Measurements from ENCODE around the gene FBXO30. TPM values are rescaled to one million over a fixed set of nuclear protein-coding genes. Genes with fewer than 3 reads are reported as not detected.

FBXO30 gene
- total RNA-seq (ENCODE audit: low replicate concordance): 21.0 and 34.6 TPM in 2 replicates

GRCh38 chr6:145814501-145815308 lies at the start of gene FBXO30:
Gene FBXO30, minus strand, starts transcription at chr6:145814795. Its CDS starts 8,390 bp downstream, at chr6:145806405.
- peaks cover 3% of the 10 kb centered on the region for H3K27me3 Mint-ChIP-seq (ENCODE audit: insufficient read depth, low read depth)
- H3K9me3 Mint-ChIP-seq: peaks cover 2% of the 10 kb centered on the region
- H3K27ac Mint-ChIP-seq: peak within 1 kb of the TSS; percentile 95
- H3K4me2 ChIP-seq: peak within 1 kb of the TSS; percentile 83
- peak within 1 kb of the TSS; percentile 61 for H3K9ac ChIP-seq
- peak within 1 kb of the TSS; percentile 61 for H3K4me3 ChIP-seq
- no peak for TF ChIP-seq EZH2 (IDR thresholded peaks at IDR 0.05)
- TF ChIP-seq CTCF (IDR thresholded peaks at IDR 0.05): peak; percentile 15
- peaks cover 27% of the 10 kb centered on the region for H3K4me1 Mint-ChIP-seq
- H3K4me3 Mint-ChIP-seq: peak within 1 kb of the TSS; percentile 95
- no peaks in the 10 kb centered on the region for H3K27me3 ChIP-seq
- peak; percentile 94 for DNase-seq (ENCODE audit: low spot score)
- no peaks in the 10 kb centered on the region for H3K9me3 ChIP-seq (ENCODE audit: low read depth)
- H3F3A ChIP-seq (ENCODE audit: low read depth): peaks cover 29% of the 10 kb centered on the region
- peaks cover 37% of the 10 kb centered on the region for H4K20me1 ChIP-seq (ENCODE audit: low read depth)
- no peaks in the 10 kb centered on the region for H3K36me3 ChIP-seq
- peaks cover 5% of the 10 kb centered on the region for H3K36me3 Mint-ChIP-seq
- H2AFZ ChIP-seq (replicated peaks): peak within 1 kb of the TSS; percentile 90
- H3K4me1 ChIP-seq: peaks cover 31% of the 10 kb centered on the region
- H3K27ac ChIP-seq: peak within 1 kb of the TSS; percentile 96
- peaks cover 57% of the 10 kb centered on the region for H3K79me2 ChIP-seq (ENCODE audit: low read depth)

- Mint-ChIP-seq H3K4me1 (peaks cover 14% of the 10 kb centered on the region), H3K36me3 (peaks cover 11% of the 10 kb centered on the region), H3K4me3 (no peak overlapping the region), H3K27ac (no peak overlapping the region), H3K27me3 (ENCODE audit: insufficient read depth, low read depth) (no peaks in the 10 kb centered on the region), H3K9me3 (peaks cover 19% of the 10 kb centered on the region)
- H3K36me3 ChIP-seq: no peaks in the 10 kb centered on the region
- no peak overlapping the region for H3K4me2 ChIP-seq
- DNase-seq (ENCODE audit: low spot score): no peak
- H3K4me1 ChIP-seq: no peaks in the 10 kb centered on the region
- no peak overlapping the region for H3K9ac ChIP-seq
- no peak overlapping the region for H3K4me3 ChIP-seq
- no peaks in the 10 kb centered on the region for H3F3A ChIP-seq (ENCODE audit: low read depth)
- no peak overlapping the region for H2AFZ ChIP-seq (replicated peaks)
- TF ChIP-seq EZH2phosphoT487 (IDR thresholded peaks at IDR 0.05): no peak
- no peak for TF ChIP-seq EZH2 (IDR thresholded peaks at IDR 0.05)
- no peak for TF ChIP-seq CTCF (IDR thresholded peaks at IDR 0.05)
- no peaks in the 10 kb centered on the region for H3K9me3 ChIP-seq (ENCODE audit: low read depth)
- H3K27ac ChIP-seq: no peak overlapping the region
- no peaks in the 10 kb centered on the region for H3K27me3 ChIP-seq
- no peaks in the 10 kb centered on the region for H3K79me2 ChIP-seq (ENCODE audit: low read depth)
- no peaks in the 10 kb centered on the region for H4K20me1 ChIP-seq (ENCODE audit: low read depth)
Observed at GRCh38 chr6:145863988-145864616, 49.5 kb upstream of the FBXO30 start.

GRCh38 chr6:145863366-145863765 lies 48.8 kb upstream of the FBXO30 start:
- Histone ChIP-seq H3K27ac (no peak overlapping the region), H3K9ac (no peak overlapping the region), H4K20me1 (ENCODE audit: low read depth) (no peaks in the 10 kb centered on the region), H3K79me2 (ENCODE audit: low read depth) (no peaks in the 10 kb centered on the region), H3K4me3 (no peak overlapping the region), H3F3A (ENCODE audit: low read depth) (no peaks in the 10 kb centered on the region), H3K27me3 (no peaks in the 10 kb centered on the region), H2AFZ (replicated peaks) (no peak overlapping the region), H3K36me3 (no peaks in the 10 kb centered on the region), H3K9me3 (ENCODE audit: low read depth) (no peaks in the 10 kb centered on the region), H3K4me2 (no peak overlapping the region), H3K4me1 (no peaks in the 10 kb centered on the region)
- H3K4me3 Mint-ChIP-seq: no peak overlapping the region
- H3K27ac Mint-ChIP-seq: no peak overlapping the region
- H3K4me1 Mint-ChIP-seq: peaks cover 14% of the 10 kb centered on the region
- no peaks in the 10 kb centered on the region for H3K27me3 Mint-ChIP-seq (ENCODE audit: insufficient read depth, low read depth)
- H3K36me3 Mint-ChIP-seq: peaks cover 11% of the 10 kb centered on the region
- TF ChIP-seq EZH2 (IDR thresholded peaks at IDR 0.05) (no peak), EZH2phosphoT487 (IDR thresholded peaks at IDR 0.05) (no peak), CTCF (IDR thresholded peaks at IDR 0.05) (no peak)
- DNase-seq (ENCODE audit: low spot score): no peak
- H3K9me3 Mint-ChIP-seq: peaks cover 19% of the 10 kb centered on the region
